SH-SY5Y (cell line): ENCODE results near the gene RSPH1.

Experiments used
- GATA2 ChIP-seq: IDR thresholded peaks from 2 replicates; pipeline ENCODE4 v1.6.1; 2011; ENCODE audit warnings: mild to moderate bottlenecking, low read depth, low read length
- GATA3 ChIP-seq: IDR thresholded peaks from 2 replicates; pipeline ENCODE4 v1.6.1; 2011; ENCODE audit warnings: low read depth, mild to moderate bottlenecking, low read length, moderate library complexity

RSPH1 gene

GRCh38 chr21:42496120-42496838, at the start of gene RSPH1:
Gene RSPH1, minus strand, starts transcription at chr21:42496224. Its CDS starts 38 bp downstream, at chr21:42496186.
- TF ChIP-seq GATA3, result no peak
- no peak for TF ChIP-seq GATA2

DNA sequence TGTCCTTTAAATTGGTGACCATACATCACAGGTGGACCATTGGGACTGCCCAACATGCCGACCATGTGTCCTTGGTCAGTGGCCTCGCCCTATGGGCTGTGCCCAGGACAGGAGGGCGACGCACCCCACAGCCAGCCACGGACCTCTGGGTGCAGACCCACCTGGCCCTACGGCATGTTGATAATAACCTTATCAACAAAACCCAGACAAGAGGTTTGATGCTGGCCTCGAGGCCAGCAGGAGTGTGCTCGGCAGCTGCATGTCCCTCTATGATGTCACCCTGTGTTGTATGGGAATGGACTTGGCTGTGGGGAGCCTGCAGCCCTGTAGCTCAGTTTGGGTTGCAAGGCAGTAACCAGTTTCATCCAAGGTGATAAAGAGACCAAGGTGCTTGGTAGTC, 49.7 kb upstream of the RSPH1 start:
- TF ChIP-seq GATA2, result no peak
- TF ChIP-seq GATA3, result no peak

DNA sequence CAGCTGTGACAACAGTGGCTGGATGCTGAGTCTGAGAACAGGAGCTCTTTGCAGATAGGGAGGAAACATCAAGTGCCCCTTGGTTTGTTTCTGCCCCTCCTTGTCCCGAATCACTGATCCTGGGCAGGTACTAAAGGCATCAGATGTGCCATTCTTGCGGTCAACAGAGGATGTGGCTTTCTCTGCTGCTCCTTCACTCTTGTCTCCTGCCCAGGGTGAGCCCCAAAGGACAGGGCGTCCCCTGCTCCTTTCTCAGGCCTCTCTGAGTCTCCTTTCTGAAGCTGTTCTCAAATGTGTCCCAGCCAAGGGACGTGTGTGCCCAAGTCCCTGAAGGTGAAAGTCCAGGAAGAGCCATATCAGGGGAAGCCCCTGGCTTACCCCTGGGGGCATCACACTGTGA, 49.3 kb upstream of the RSPH1 start:
- no peak for TF ChIP-seq GATA3
- no peak for TF ChIP-seq GATA2

GRCh38 chr21:42544544-42544943, 48.5 kb upstream of the RSPH1 start:
- TF ChIP-seq GATA2, result no peak
- TF ChIP-seq GATA3, result no peak

- no peak for TF ChIP-seq GATA2
- no peak for TF ChIP-seq GATA3
These were observed 47.3 kb upstream of the RSPH1 start for GRCh38 chr21:42543106-42543847.

DNA sequence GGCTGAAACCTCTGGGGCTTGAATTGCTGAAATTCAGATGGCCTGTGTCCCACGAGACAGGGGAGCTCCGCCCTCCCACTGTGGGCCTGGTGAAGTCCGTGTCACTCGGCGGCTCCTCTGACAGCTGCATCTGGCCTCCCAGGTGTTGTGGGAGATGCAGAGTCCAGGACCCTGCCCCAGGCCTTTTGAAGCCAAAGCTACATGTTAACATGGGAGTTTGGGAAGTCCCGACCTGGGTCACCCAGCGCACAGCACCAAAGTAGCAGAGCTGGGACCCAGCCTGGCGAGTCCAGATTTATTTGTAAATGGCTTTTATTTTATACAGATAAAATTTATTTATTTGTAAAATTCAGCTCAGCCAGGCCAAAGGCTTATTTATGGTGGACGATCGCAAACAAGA, 46.6 kb upstream of the RSPH1 start:
- TF ChIP-seq GATA2 (no peak), GATA3 (no peak)

- TF ChIP-seq GATA2 (no peak), GATA3 (no peak)
These were observed 46.2 kb upstream of the RSPH1 start for GRCh38 chr21:42542196-42542595.

DNA sequence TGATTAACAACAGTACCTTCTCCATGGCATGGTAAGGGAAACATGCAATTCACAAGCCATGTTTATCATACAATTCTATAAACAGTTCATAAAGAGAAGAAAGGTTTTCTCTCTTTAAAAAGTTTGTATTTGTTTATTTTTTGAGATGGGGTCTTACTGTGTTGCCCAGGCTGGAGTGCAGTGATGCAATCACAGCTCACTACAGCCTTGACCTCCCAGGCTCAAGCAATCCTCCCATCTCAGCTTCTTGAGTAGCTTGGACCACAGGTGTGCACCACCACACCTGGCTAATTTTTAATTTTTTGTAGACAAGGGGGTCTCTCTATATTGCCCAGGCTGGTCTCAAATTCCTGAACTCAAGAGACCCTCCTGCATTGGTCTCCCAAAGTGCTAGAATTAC, 45.6 kb upstream of the RSPH1 start:
- TF ChIP-seq GATA2, result no peak
- no peak for TF ChIP-seq GATA3

- no peak for TF ChIP-seq GATA2
- no peak for TF ChIP-seq GATA3
These were observed 45.1 kb upstream of the RSPH1 start for GRCh38 chr21:42541174-42541573.

GRCh38 chr21:42540396-42540795, 44.4 kb upstream of the RSPH1 start:
- TF ChIP-seq GATA3, result no peak
- no peak for TF ChIP-seq GATA2

- no peak for TF ChIP-seq GATA2
These were observed 43.9 kb upstream of the RSPH1 start for GRCh38 chr21:42539931-42540343.

- TF ChIP-seq GATA3 (no peak), GATA2 (no peak)
These were observed 43.3 kb upstream of the RSPH1 start for GRCh38 chr21:42539342-42539741.

GRCh38 chr21:42538479-42539275, 42.7 kb upstream of the RSPH1 start:
- TF ChIP-seq GATA2 (no peak), GATA3 (no peak)

GRCh38 chr21:42537106-42537742, 41.2 kb upstream of the RSPH1 start:
- no peak for TF ChIP-seq GATA3
- no peak for TF ChIP-seq GATA2

- TF ChIP-seq GATA2 (no peak), GATA3 (no peak)
These were observed 40.6 kb upstream of the RSPH1 start for GRCh38 chr21:42536601-42537000.
